ENCODE measurements around the gene TMEM212. TPM values are rescaled to one million over a fixed set of nuclear protein-coding genes. Genes with fewer than 3 reads are reported as not detected.

TMEM212 gene
- total RNA-seq, 6 donors from 2014 or later: 0.11 to 20.8 (median 3.7) TPM

- no peaks in the 10 kb centered on the region for H3K9me3 ChIP-seq
- no peaks in the 10 kb centered on the region for H3K36me3 ChIP-seq
- H3K4me1 ChIP-seq: peaks cover 0 to 10% (median 3%) of the 10 kb centered on the region in 4 donors
- DNase-seq: no peak
- TF ChIP-seq EP300 (IDR thresholded peaks at IDR 0.05): no peak
- no peak for TF ChIP-seq POLR2AphosphoS5 (IDR thresholded peaks at IDR 0.05)
- no peak for TF ChIP-seq POLR2A (IDR thresholded peaks at IDR 0.05)
- TF ChIP-seq CTCF (IDR thresholded peaks at IDR 0.05): no peak
- no peak overlapping the region for H3K27ac ChIP-seq
- H3K4me3 ChIP-seq: no peak overlapping the region
- H3K27me3 ChIP-seq: no peaks in the 10 kb centered on the region
- WGBS, 2 donors: 87 to 100% methylated on average over 1 of the region's 1 CpG
- ATAC-seq (ENCODE audit: low FRiP score in 2 of 2): no peak
Measured at GRCh38 chr3:171799501-171799900, 43.6 kb upstream of the TMEM212 start.

- H3K27ac ChIP-seq: no peak overlapping the region
- DNase-seq (no peak), ATAC-seq (ENCODE audit: low FRiP score in 2 of 2) (peak in 1 of 2 donors; percentile 15)
- no peak overlapping the region for H3K4me3 ChIP-seq
- H3K9me3 ChIP-seq: no peaks in the 10 kb centered on the region
- H3K4me1 ChIP-seq: peaks cover 20 to 26% (median 23%) of the 10 kb centered on the region in 4 donors
- no peak for TF ChIP-seq POLR2A (IDR thresholded peaks at IDR 0.05)
- no peak for TF ChIP-seq EP300 (IDR thresholded peaks at IDR 0.05)
- TF ChIP-seq POLR2AphosphoS5 (IDR thresholded peaks at IDR 0.05): no peak
- no peak for TF ChIP-seq CTCF (IDR thresholded peaks at IDR 0.05)
- 76 to 83% methylated on average over 4 of the region's 4 CpGs for WGBS, 2 donors
- no peaks in the 10 kb centered on the region for H3K27me3 ChIP-seq
- no peaks in the 10 kb centered on the region for H3K36me3 ChIP-seq
Measured at GRCh38 chr3:171801738-171802589, 41.2 kb upstream of the TMEM212 start.

- DNase-seq: no peak
- 82 to 87% methylated on average over 3 of the region's 3 CpGs for WGBS, 2 donors
- H3K4me1 ChIP-seq: peaks cover 20 to 26% (median 23%) of the 10 kb centered on the region in 4 donors
- H3K36me3 ChIP-seq: no peaks in the 10 kb centered on the region
- no peak for TF ChIP-seq POLR2A (IDR thresholded peaks at IDR 0.05)
- TF ChIP-seq CTCF (IDR thresholded peaks at IDR 0.05): no peak
- TF ChIP-seq EP300 (IDR thresholded peaks at IDR 0.05): no peak
- no peak for TF ChIP-seq POLR2AphosphoS5 (IDR thresholded peaks at IDR 0.05)
- H3K27ac ChIP-seq: no peak overlapping the region
- no peaks in the 10 kb centered on the region for H3K27me3 ChIP-seq
- ATAC-seq (ENCODE audit: low FRiP score in 2 of 2): no peak
- H3K4me3 ChIP-seq: no peak overlapping the region
- no peaks in the 10 kb centered on the region for H3K9me3 ChIP-seq
Measured at GRCh38 chr3:171802590-171802956, 40.6 kb upstream of the TMEM212 start.

GRCh38 chr3:171803044-171803443 lies 40.1 kb upstream of the TMEM212 start:
- ATAC-seq (ENCODE audit: low FRiP score in 2 of 2) (no peak), DNase-seq (no peak)
- H3K27me3 ChIP-seq: no peaks in the 10 kb centered on the region
- no peaks in the 10 kb centered on the region for H3K36me3 ChIP-seq
- TF ChIP-seq POLR2A (IDR thresholded peaks at IDR 0.05): no peak
- TF ChIP-seq POLR2AphosphoS5 (IDR thresholded peaks at IDR 0.05): no peak
- no peak for TF ChIP-seq EP300 (IDR thresholded peaks at IDR 0.05)
- no peak for TF ChIP-seq CTCF (IDR thresholded peaks at IDR 0.05)
- H3K4me1 ChIP-seq: peaks cover 20 to 26% (median 23%) of the 10 kb centered on the region in 4 donors
- 75 to 84% methylated on average over 4 of the region's 4 CpGs for WGBS, 2 donors
- no peaks in the 10 kb centered on the region for H3K9me3 ChIP-seq
- no peak overlapping the region for H3K4me3 ChIP-seq
- no peak overlapping the region for H3K27ac ChIP-seq
